Left lobe of liver (tissue), 1 donor: ENCODE measurements around the gene SMPD4. TPM values are rescaled to one million over a fixed set of nuclear protein-coding genes. Genes with fewer than 3 reads are reported as not detected.

Experiments used
- total RNA-seq: library from RNA; stranded (reverse); gene quantifications from one replicate; pipeline ENCODE4 v1.2.1, GENCODE V29; 2021
- donor health status: DM: no; HTN: yes; CAD: no.

SMPD4 gene
- total RNA-seq, 1 donor from 2014 or later, result 27.8 TPM

Other genes starting within 250 kb of the SMPD4 start
- gene RAB6C, start 201.9 kb downstream of the SMPD4 start, total RNA-seq, result not detected
- gene POTEF, start 52.4 kb downstream of the SMPD4 start, total RNA-seq, result not detected
- not detected for gene CCDC74B, start 36.5 kb downstream of the SMPD4 start, total RNA-seq
- 138 TPM for gene MZT2B, start 660 bp upstream of the SMPD4 start, total RNA-seq
- gene TUBA3E, start 16.8 kb upstream of the SMPD4 start, total RNA-seq, result not detected
- gene IMP4, start 161.3 kb upstream of the SMPD4 start, total RNA-seq, result 69.5 TPM
- gene PTPN18, start 174.5 kb upstream of the SMPD4 start, total RNA-seq, result 45.6 TPM